ENCODE measurements around the gene ZFR.

The ZFR gene

GRCh38 chr5:32387841-32388240 is 56.7 kb downstream of the ZFR start:
- DNase-seq (ENCODE audit: low spot score): no peak
- ChIA-PET POLR2A (ENCODE audit: low non-redundant PET) (no interaction called here), CTCF (interaction anchor here (0.6 to 1.1 kb wide), 2 partner anchors 16 to 203 kb away, joined by 3 read pairs; no protein-coding TSS in a partner anchor)
- no peak overlapping the region for H3K27ac ChIP-seq
- no peak for TF ChIP-seq CTCF (conservative IDR thresholded peaks at IDR 0.05; ENCODE audit: low read depth)

GRCh38 chr5:32387211-32387610 is 57.3 kb downstream of the ZFR start:
- DNase-seq (ENCODE audit: low spot score): no peak
- POLR2A ChIA-PET (ENCODE audit: low non-redundant PET): no interaction called here
- H3K27ac ChIP-seq: no peak overlapping the region
- CTCF ChIA-PET: interaction anchor here (1.1 kb wide), 1 partner anchor 203 kb away, joined by 3 read pairs; no protein-coding TSS in a partner anchor
- no peak for TF ChIP-seq CTCF (conservative IDR thresholded peaks at IDR 0.05; ENCODE audit: low read depth)

DNA sequence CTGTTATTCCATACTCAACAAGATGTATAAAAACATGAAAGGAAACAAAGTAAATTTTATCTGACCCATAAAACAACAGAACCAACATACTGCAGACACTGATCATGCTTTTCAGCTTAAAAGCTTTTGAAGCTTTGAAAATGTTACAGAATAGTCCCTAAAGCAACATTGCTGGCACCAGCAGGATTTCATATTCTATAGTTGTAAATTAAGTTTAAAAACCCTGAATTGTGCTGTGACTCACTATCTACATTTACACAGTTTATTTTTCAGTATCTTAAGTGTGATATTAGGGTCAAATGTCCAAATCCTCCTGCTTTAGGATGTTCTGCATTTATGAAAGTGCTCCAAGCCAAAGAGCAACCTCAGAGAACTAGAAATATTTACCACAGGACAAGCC is 59.9 kb downstream of the ZFR start:
- ChIA-PET CTCF (no interaction called here), POLR2A (ENCODE audit: low non-redundant PET) (no interaction called here)
- H3K27ac ChIP-seq: no peak overlapping the region
- TF ChIP-seq CTCF (conservative IDR thresholded peaks at IDR 0.05; ENCODE audit: low read depth): no peak
- DNase-seq (ENCODE audit: low spot score): no peak

- DNase-seq (ENCODE audit: low spot score): no peak
- POLR2A ChIA-PET (ENCODE audit: low non-redundant PET): no interaction called here
- no peak for TF ChIP-seq CTCF (conservative IDR thresholded peaks at IDR 0.05; ENCODE audit: low read depth)
- CTCF ChIA-PET: interaction anchor here (0.6 kb wide), 1 partner anchor 230 kb away, joined by 4 read pairs; no protein-coding TSS in a partner anchor
- no peak overlapping the region for H3K27ac ChIP-seq
Measured at GRCh38 chr5:32383586-32383985, 61.0 kb downstream of the ZFR start.

DNA sequence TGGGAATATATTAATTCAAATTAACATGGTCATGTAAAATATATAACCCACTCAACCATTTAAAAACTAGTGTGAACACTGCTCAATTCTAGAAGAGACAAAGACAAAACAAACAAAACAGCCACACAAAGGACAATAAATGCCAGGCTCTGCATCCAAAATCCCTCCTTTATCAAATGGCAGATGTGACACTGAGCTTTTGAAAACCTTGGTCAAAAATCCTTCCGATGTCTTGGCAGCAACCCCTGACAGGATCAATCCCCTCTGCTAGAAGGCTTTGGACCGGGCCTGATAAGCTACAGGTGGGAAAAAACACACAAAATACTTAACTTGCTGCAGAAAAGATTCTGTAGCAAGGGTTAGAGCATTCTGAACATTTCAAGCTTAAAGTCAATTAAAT is 61.5 kb downstream of the ZFR start:
- POLR2A ChIA-PET (ENCODE audit: low non-redundant PET): no interaction called here
- no peak overlapping the region for H3K27ac ChIP-seq
- CTCF ChIA-PET: no interaction called here
- no peak for TF ChIP-seq CTCF (conservative IDR thresholded peaks at IDR 0.05; ENCODE audit: low read depth)
- no peak for DNase-seq (ENCODE audit: low spot score)

DNA sequence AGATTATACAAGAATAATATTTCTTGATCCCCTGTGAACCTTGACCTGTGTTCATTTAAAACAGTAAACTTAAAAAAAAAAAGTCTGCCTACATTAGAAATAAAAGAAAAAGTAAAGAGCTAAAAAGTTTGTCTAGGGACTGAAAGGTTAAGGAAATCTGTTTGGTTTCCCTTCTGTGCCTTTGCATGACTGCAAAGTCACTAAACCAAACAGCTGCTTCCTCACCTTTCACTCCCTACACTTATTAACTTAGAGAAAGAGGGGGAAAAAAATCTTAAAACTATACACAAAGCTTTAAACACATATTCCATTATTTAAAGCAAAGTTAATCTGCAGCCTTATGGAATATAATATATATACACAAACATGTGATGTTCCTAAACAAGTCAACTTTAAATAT is 65.1 kb downstream of the ZFR start:
- CTCF ChIA-PET: interaction anchor here (0.6 to 0.8 kb wide), 3 partner anchors 13 to 147 kb away, joined by 3 to 4 read pairs (median 3); no protein-coding TSS in a partner anchor
- POLR2A ChIA-PET (ENCODE audit: low non-redundant PET): no interaction called here

More for the DNA sequence above, 65.1 kb downstream of the ZFR start:
- H3K27ac ChIP-seq: no peak overlapping the region
- DNase-seq (ENCODE audit: low spot score): no peak
- no peak for TF ChIP-seq CTCF (conservative IDR thresholded peaks at IDR 0.05; ENCODE audit: low read depth)

All from RWPE1 (cell line).